Fibroblast of pulmonary artery (primary cell): ENCODE data around the gene GUCA2B.

ENCODE experiments used
- DNase-seq: peaks from one replicate; pipeline ENCODE4 v3.0.0-alpha.2; 2010; ENCODE audit warnings: low read depth
- H3K4me3 ChIP-seq: replicated peaks from 2 replicates; pipeline ENCODE4 v1.5.1; 2011; ENCODE audit warnings: low read depth, mild to moderate bottlenecking, control low read depth, low read length, moderate library complexity
- TF ChIP-seq, protein P1 (sequence below): IDR thresholded peaks from 2 replicates; pipeline ENCODE4 v1.5.1; 2011; ENCODE audit warnings: mild to moderate bottlenecking, control low read depth, low read length, inconsistent platforms; ENCODE audit errors: missing control alignments

GUCA2B gene

DNA sequence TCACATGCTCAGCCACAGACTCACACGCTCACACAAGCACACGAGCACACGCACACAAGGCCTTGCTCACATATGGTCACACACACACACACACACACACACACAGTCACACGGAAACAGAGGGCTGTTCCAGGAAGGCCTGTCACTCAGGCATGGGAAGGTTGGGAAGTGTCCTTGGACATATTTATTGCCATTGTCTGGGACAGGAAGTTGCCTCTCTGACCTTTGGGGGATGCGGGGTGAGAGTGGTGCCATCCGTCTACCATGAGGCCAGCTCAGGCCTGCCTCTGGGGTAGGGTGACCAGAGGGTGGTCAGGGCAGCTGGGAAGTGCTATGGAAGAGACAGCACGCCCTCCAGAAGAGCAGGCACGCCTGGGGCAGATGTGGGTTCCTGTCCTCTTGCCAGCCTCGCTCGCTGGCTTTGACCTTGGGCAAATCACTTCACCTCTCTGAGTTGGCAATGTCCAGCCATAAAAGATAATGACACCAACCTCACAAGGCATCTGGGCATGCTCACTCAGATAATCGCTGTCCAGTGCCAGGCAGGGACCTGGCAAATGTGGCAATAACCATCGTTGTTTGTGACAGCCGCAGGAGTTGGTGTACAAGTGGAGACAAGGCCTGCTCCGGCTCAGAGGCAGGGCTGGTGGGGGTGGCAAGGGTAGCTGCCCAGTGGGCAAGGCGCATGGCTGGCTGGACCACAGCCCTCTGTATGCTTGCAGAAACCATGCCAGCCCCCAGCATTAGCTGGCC, 19.3 kb downstream of the GUCA2B start:
- TF ChIP-seq, protein P1, sequence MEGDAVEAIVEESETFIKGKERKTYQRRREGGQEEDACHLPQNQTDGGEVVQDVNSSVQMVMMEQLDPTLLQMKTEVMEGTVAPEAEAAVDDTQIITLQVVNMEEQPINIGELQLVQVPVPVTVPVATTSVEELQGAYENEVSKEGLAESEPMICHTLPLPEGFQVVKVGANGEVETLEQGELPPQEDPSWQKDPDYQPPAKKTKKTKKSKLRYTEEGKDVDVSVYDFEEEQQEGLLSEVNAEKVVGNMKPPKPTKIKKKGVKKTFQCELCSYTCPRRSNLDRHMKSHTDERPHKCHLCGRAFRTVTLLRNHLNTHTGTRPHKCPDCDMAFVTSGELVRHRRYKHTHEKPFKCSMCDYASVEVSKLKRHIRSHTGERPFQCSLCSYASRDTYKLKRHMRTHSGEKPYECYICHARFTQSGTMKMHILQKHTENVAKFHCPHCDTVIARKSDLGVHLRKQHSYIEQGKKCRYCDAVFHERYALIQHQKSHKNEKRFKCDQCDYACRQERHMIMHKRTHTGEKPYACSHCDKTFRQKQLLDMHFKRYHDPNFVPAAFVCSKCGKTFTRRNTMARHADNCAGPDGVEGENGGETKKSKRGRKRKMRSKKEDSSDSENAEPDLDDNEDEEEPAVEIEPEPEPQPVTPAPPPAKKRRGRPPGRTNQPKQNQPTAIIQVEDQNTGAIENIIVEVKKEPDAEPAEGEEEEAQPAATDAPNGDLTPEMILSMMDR = no peak
- no peak overlapping the region for H3K4me3 ChIP-seq
- no peak for DNase-seq

DNA sequence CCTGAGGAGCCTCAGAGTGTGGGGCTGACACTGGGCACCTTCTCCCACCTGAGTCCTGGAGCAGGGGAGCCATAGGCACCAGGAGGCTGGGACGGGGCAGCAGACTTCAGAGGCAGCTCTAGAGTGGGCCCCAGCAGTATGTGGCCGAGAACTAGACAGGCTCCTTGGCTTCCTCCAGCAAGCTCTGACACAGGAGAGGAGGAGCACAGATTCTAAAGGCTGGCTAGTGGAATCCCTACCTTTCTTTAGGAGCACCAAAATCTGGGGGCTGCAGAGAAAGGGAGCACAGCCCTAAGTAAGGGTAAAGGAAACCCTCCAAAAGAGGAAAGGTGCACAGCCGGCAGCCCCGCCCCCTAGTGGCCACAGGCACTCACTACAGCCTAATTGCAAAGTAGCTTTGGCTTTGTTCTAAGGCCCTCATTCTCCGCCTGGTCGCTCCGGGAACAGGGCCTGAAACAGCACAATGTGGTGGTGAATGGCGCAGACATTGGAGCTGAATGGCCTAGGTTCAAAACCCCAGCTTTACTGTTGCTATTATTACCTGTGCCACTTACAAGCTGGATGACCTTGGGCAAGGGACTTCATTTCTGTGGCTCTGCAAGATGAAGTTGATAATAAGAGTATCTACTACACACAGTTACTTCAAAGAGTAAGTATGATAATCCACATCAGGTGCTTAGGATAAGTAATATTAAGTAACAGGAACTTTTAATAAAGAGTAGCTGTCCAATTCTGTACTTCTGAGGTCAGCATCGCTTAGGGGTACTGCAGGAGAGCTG, 20.1 kb downstream of the GUCA2B start:
- TF ChIP-seq, protein P1 = peak; percentile 93
- peak; percentile 59 for DNase-seq
- no peak overlapping the region for H3K4me3 ChIP-seq

DNA sequence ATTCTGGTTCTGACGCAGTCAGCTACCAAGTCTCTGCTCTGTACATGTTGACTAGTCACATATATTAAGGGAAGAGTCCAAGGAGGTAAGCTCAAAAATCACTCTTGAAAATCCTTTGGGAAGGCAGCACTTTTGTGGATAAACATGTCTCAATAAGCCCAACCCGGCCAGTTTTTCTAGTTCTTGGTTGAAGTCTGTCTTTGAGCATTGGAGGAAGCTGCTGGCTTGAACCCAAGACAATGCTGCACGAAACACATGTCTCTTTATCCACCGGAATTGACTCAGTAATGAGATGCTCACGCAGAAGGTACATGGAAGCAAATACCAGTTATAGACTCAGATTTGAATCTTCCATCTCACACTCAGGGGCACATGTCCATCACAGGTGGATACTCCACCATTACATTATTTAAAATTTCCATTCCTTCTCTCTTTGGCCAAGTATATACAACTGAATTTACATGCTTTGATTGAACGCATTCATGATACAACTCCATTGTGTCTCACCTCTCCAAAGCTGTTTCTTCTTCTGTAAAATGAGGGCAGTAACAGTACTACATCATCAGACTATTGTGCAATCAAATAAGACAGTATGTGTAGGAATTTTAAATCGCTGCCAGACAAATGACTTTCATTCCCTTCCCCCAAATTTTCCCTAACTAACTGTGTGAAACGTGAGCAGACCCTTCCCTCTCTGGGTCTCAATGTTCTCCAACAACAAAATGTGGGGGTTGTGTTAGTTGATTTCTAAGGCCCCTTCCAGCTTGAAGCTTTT, 20.9 kb downstream of the GUCA2B start:
- TF ChIP-seq, protein P1 = no peak
- no peak overlapping the region for H3K4me3 ChIP-seq
- peak; percentile 74 for DNase-seq

DNA sequence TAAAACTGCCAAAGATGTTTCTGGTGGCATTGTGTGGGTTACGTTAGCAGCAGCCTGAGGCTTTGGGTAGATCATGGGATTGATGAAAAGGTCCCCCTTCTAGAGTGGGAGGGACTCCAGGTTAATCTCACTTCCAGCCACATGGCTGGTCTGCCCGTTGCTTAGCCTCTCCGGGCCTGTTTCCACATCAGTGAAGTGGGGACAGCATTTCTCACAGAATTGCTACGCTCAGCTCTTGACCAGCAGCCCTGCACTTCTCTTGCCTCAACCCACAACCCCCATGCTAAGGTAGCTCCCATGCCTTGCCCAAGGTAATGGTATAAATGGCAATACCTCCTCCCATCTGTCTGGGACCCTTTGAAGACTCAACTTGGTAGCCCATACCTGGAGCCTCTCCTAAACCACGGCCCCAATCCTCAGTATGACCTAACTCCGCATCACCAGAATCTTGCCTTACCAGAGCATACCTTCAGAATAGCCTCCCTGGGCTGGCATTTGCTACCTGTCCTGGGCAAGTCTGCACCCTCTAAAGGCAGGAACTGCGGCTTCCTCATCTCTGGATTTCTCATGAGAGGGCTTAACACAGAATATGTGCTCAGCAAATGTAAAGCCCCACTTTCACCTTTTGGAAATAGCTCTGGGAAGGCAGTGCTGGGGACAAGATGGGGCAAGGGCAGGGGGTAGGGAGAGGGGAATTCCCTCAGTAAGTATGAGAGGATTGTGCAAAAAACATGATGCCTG, 22.3 kb downstream of the GUCA2B start:
- TF ChIP-seq, protein P1 = no peak
- H3K4me3 ChIP-seq = no peak overlapping the region
- no peak for DNase-seq

DNA sequence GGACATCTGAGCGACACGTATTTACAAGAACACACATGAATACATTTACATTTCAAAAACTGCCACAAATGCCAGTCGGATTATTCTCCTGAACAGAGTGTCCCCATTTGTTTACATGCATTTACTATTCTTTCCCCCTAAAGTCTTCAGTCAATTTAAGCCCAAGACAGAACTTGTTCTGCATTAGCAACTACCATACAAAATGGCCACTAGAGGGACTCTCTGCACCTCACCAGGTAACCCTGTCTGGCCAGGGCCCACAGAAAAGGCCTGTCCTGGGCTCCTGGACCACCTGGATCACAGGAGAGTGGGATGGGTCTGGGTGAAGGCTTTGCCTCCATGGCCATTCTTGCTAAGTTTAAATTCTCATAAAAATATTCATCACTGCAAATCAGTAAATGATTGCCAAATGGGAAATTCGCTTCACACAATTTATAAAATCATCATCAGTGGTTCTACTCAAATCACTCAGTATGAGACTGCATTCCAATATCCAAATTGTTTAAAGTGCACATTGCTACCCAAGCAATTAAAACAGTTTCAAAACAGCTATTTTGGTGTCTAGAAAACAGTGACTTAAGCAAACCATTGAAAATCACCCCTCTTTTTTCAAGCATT, 23.8 kb downstream of the GUCA2B start:
- peak; percentile 65 for DNase-seq
- TF ChIP-seq, protein P1 = peak; percentile 87
- H3K4me3 ChIP-seq = no peak overlapping the region

DNA sequence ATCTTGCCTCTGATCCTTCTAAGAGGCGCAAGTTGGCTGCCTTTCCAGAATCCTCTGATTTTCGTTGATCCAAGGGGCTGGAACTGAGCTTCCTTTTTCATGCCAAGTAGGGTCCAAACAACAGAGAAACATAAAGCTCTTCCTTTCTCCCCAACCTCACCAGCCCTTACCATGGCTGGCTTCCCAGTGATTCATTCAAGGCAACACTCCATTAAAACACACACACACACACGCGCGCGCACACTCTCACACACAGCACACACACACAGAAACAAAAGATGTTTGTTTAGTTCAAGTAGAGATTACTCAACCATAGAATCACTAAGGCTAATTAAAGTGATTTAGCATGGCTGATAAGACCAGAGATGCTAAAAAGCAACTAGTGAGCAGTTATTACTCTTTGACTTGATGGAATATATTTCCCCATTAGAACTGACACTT, 24.4 kb downstream of the GUCA2B start:
- H3K4me3 ChIP-seq = no peak overlapping the region
- DNase-seq = peak; percentile 84
- TF ChIP-seq, protein P1 = no peak
